ENCODE results near the gene PHF11.
"Not testable (repeated sequence)": the region's sequence is repeated elsewhere in the genome, so short reads cannot be mapped to it uniquely, and the experiment has no call there.

The PHF11 gene

GRCh38 chr13:49561062-49561410 lies 65.3 kb downstream of the PHF11 start:
- DNase-seq (ENCODE audit: low read depth), result no peak
- TF ChIP-seq CTCF (IDR thresholded peaks at IDR 0.05; ENCODE audit: control insufficient read depth, insufficient read depth, low read depth, low read length, missing control alignments), result no peak
- H3K4me3 ChIP-seq (ENCODE audit: control insufficient read depth, low read depth, low read length), result no peak overlapping the region

GRCh38 chr13:49563516-49563915 lies 67.8 kb downstream of the PHF11 start:
- peak; percentile 27 for DNase-seq (ENCODE audit: low read depth)
- H3K4me3 ChIP-seq (ENCODE audit: control insufficient read depth, low read depth, low read length), result no peak overlapping the region
- no peak for TF ChIP-seq CTCF (IDR thresholded peaks at IDR 0.05; ENCODE audit: control insufficient read depth, insufficient read depth, low read depth, low read length, missing control alignments)

- not testable (repeated sequence) for DNase-seq (ENCODE audit: low read depth)
Measured at GRCh38 chr13:49565461-49565860, 69.7 kb downstream of the PHF11 start.

GRCh38 chr13:49566461-49566860 lies 70.7 kb downstream of the PHF11 start:
- TF ChIP-seq CTCF (IDR thresholded peaks at IDR 0.05; ENCODE audit: control insufficient read depth, insufficient read depth, low read depth, low read length, missing control alignments), result no peak
- no peak for DNase-seq (ENCODE audit: low read depth)
- no peak overlapping the region for H3K4me3 ChIP-seq (ENCODE audit: control insufficient read depth, low read depth, low read length)

More at GRCh38 chr13:49565461-49565860, 69.7 kb downstream of the PHF11 start:
- H3K4me3 ChIP-seq (ENCODE audit: control insufficient read depth, low read depth, low read length), result not testable (repeated sequence)

GRCh38 chr13:49567491-49567890 lies 71.7 kb downstream of the PHF11 start:
- no peak for TF ChIP-seq CTCF (IDR thresholded peaks at IDR 0.05; ENCODE audit: control insufficient read depth, insufficient read depth, low read depth, low read length, missing control alignments)
- no peak for DNase-seq (ENCODE audit: low read depth)
- H3K4me3 ChIP-seq (ENCODE audit: control insufficient read depth, low read depth, low read length), result no peak overlapping the region

- DNase-seq (ENCODE audit: low read depth), result no peak
- no peak overlapping the region for H3K4me3 ChIP-seq (ENCODE audit: control insufficient read depth, low read depth, low read length)
- no peak for TF ChIP-seq CTCF (IDR thresholded peaks at IDR 0.05; ENCODE audit: control insufficient read depth, insufficient read depth, low read depth, low read length, missing control alignments)
Measured at GRCh38 chr13:49569993-49570689, 74.4 kb downstream of the PHF11 start.

- TF ChIP-seq CTCF (IDR thresholded peaks at IDR 0.05; ENCODE audit: control insufficient read depth, insufficient read depth, low read depth, low read length, missing control alignments), result no peak
- no peak overlapping the region for H3K4me3 ChIP-seq (ENCODE audit: control insufficient read depth, low read depth, low read length)
Measured at GRCh38 chr13:49571299-49572240, 75.8 kb downstream of the PHF11 start.

More at GRCh38 chr13:49571299-49572240, 75.8 kb downstream of the PHF11 start:
- DNase-seq (ENCODE audit: low read depth), result no peak
